Measurements from ENCODE around the gene PRMT5. TPM values are rescaled to one million over a fixed set of nuclear protein-coding genes. Genes with fewer than 3 reads are reported as not detected.
"Not testable (repeated sequence)": the region's sequence is repeated elsewhere in the genome, so short reads cannot be mapped to it uniquely, and the experiment has no call there.

PRMT5 gene
- total RNA-seq, 1 donor from 2014 or later: 91.6 TPM

GRCh38 chr14:22971152-22971551 is 42.0 kb upstream of the PRMT5 start:
- H3K36me3 ChIP-seq (ENCODE audit: insufficient read depth, low read length): peaks cover 45% of the 10 kb centered on the region
- Mint-ChIP-seq H3K4me1 (ENCODE audit: low read depth, unreplicated experiment) (peaks cover 37% of the 10 kb centered on the region), H3K36me3 (ENCODE audit: low read depth, unreplicated experiment) (peaks cover 34% of the 10 kb centered on the region), H3K27me3 (ENCODE audit: low read depth, unreplicated experiment) (no peaks in the 10 kb centered on the region), H3K9me3 (ENCODE audit: unreplicated experiment) (no peaks in the 10 kb centered on the region), H3K4me3 (ENCODE audit: unreplicated experiment) (no peak overlapping the region), H3K27ac (ENCODE audit: unreplicated experiment) (no peak overlapping the region)
- no peak overlapping the region for H3K4me2 ChIP-seq (ENCODE audit: low read length)
- peaks cover 32% of the 10 kb centered on the region for H4K20me1 ChIP-seq (ENCODE audit: insufficient read depth, low read length)
- no peaks in the 10 kb centered on the region for H3K27me3 ChIP-seq (ENCODE audit: insufficient read depth, low read length)
- H3K4me3 ChIP-seq (ENCODE audit: insufficient read depth, low read depth, low read length): no peak overlapping the region
- H3K27ac ChIP-seq (ENCODE audit: low read depth, low read length): no peak overlapping the region
- no peak for FAIRE-seq
- no peak for DNase-seq (ENCODE audit: low read depth)
- no peak for TF ChIP-seq EZH2 (IDR thresholded peaks at IDR 0.05; ENCODE audit: insufficient read depth, low read length)
- TF ChIP-seq, protein P1, sequence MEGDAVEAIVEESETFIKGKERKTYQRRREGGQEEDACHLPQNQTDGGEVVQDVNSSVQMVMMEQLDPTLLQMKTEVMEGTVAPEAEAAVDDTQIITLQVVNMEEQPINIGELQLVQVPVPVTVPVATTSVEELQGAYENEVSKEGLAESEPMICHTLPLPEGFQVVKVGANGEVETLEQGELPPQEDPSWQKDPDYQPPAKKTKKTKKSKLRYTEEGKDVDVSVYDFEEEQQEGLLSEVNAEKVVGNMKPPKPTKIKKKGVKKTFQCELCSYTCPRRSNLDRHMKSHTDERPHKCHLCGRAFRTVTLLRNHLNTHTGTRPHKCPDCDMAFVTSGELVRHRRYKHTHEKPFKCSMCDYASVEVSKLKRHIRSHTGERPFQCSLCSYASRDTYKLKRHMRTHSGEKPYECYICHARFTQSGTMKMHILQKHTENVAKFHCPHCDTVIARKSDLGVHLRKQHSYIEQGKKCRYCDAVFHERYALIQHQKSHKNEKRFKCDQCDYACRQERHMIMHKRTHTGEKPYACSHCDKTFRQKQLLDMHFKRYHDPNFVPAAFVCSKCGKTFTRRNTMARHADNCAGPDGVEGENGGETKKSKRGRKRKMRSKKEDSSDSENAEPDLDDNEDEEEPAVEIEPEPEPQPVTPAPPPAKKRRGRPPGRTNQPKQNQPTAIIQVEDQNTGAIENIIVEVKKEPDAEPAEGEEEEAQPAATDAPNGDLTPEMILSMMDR (IDR thresholded peaks at IDR 0.05; ENCODE audit: insufficient read depth, low read depth, low read length): no peak
- peaks cover 1% of the 10 kb centered on the region for H3K4me1 ChIP-seq (ENCODE audit: insufficient read depth, low read length)
- no peaks in the 10 kb centered on the region for H3K79me2 ChIP-seq (ENCODE audit: insufficient read depth, low read length)
- H2AFZ ChIP-seq (ENCODE audit: low read depth, low read length): no peak overlapping the region
- no peaks in the 10 kb centered on the region for H3K9me3 ChIP-seq (ENCODE audit: insufficient read depth, low read depth, low read length)
- no peak overlapping the region for H3K9ac ChIP-seq (ENCODE audit: low read length)

GRCh38 chr14:22966783-22967269 is 37.6 kb upstream of the PRMT5 start:
- no peak overlapping the region for H2AFZ ChIP-seq (ENCODE audit: low read depth, low read length)
- FAIRE-seq (no peak), DNase-seq (ENCODE audit: low read depth) (no peak)
- Mint-ChIP-seq H3K36me3 (ENCODE audit: low read depth, unreplicated experiment) (peaks cover 19% of the 10 kb centered on the region), H3K27ac (ENCODE audit: unreplicated experiment) (no peak overlapping the region), H3K9me3 (ENCODE audit: unreplicated experiment) (no peaks in the 10 kb centered on the region), H3K4me3 (ENCODE audit: unreplicated experiment) (no peak overlapping the region), H3K27me3 (ENCODE audit: low read depth, unreplicated experiment) (no peaks in the 10 kb centered on the region), H3K4me1 (ENCODE audit: low read depth, unreplicated experiment) (peaks cover 1% of the 10 kb centered on the region)
- H3K9ac ChIP-seq (ENCODE audit: low read length): no peak overlapping the region
- no peaks in the 10 kb centered on the region for H4K20me1 ChIP-seq (ENCODE audit: insufficient read depth, low read length)
- no peaks in the 10 kb centered on the region for H3K79me2 ChIP-seq (ENCODE audit: insufficient read depth, low read length)
- H3K27me3 ChIP-seq (ENCODE audit: insufficient read depth, low read length): no peaks in the 10 kb centered on the region
- no peaks in the 10 kb centered on the region for H3K9me3 ChIP-seq (ENCODE audit: insufficient read depth, low read depth, low read length)
- H3K27ac ChIP-seq (ENCODE audit: low read depth, low read length): no peak overlapping the region
- TF ChIP-seq, protein P1 (IDR thresholded peaks at IDR 0.05; ENCODE audit: insufficient read depth, low read depth, low read length): no peak
- TF ChIP-seq EZH2 (IDR thresholded peaks at IDR 0.05; ENCODE audit: insufficient read depth, low read length): no peak
- H3K36me3 ChIP-seq (ENCODE audit: insufficient read depth, low read length): peaks cover 11% of the 10 kb centered on the region
- H3K4me3 ChIP-seq (ENCODE audit: insufficient read depth, low read depth, low read length): no peak overlapping the region
- H3K4me1 ChIP-seq (ENCODE audit: insufficient read depth, low read length): no peaks in the 10 kb centered on the region
- no peak overlapping the region for H3K4me2 ChIP-seq (ENCODE audit: low read length)

GRCh38 chr14:22965916-22966782 is 37.0 kb upstream of the PRMT5 start:
- H3K4me1 Mint-ChIP-seq (ENCODE audit: low read depth, unreplicated experiment); H3K79me2 ChIP-seq (ENCODE audit: insufficient read depth, low read length); H3K9me3 ChIP-seq (ENCODE audit: insufficient read depth, low read depth, low read length); H3K27ac Mint-ChIP-seq (ENCODE audit: unreplicated experiment); FAIRE-seq; H3K36me3 ChIP-seq (ENCODE audit: insufficient read depth, low read length); H3K4me3 Mint-ChIP-seq (ENCODE audit: unreplicated experiment); DNase-seq (ENCODE audit: low read depth); H2AFZ ChIP-seq (ENCODE audit: low read depth, low read length); H3K4me3 ChIP-seq (ENCODE audit: insufficient read depth, low read depth, low read length); H3K27me3 Mint-ChIP-seq (ENCODE audit: low read depth, unreplicated experiment); H3K27me3 ChIP-seq (ENCODE audit: insufficient read depth, low read length); H3K4me1 ChIP-seq (ENCODE audit: insufficient read depth, low read length); H3K9ac ChIP-seq (ENCODE audit: low read length); H3K4me2 ChIP-seq (ENCODE audit: low read length); H4K20me1 ChIP-seq (ENCODE audit: insufficient read depth, low read length); H3K27ac ChIP-seq (ENCODE audit: low read depth, low read length); H3K9me3 Mint-ChIP-seq (ENCODE audit: unreplicated experiment): not testable (repeated sequence)
- peaks cover 16% of the 10 kb centered on the region for H3K36me3 Mint-ChIP-seq (ENCODE audit: low read depth, unreplicated experiment)
